Neural cell (in vitro differentiated cells): Measurements from ENCODE around the gene CD72. TPM values are rescaled to one million over a fixed set of nuclear protein-coding genes. Genes with fewer than 3 reads are reported as not detected.

Experiments used
- H2AFZ ChIP-seq: fragments of 200-600, 300-800 bp; sonication (generic), shearing (Covaris generic); 2 replicates; pipeline ENCODE4 v1.6.0; 2014; ENCODE audit warnings: low read depth, mild to moderate bottlenecking, antibody characterized with exemption, low read length, moderate library complexity
- H3F3A ChIP-seq: fragments of 200-600 bp; shearing (Covaris generic); 2 replicates; pipeline ENCODE4 v1.6.1; 2016; ENCODE audit warnings: mild to moderate bottlenecking, moderate library complexity, mixed read lengths, antibody characterized with exemption, low read length; ENCODE audit not compliant: insufficient read depth, poor library complexity, severe bottlenecking
- H3K27ac ChIP-seq: fragments of 200-600, 300-800 bp; sonication (generic), shearing (Covaris generic); 2 replicates; pipeline ENCODE4 v1.5.1; 2014; ENCODE audit warnings: mild to moderate bottlenecking, low read length, moderate library complexity
- H3K27me3 ChIP-seq: fragments of 300-800, 200-600 bp; sonication (generic), shearing (Covaris generic); 2 replicates; pipeline ENCODE4 v1.6.0; 2014; ENCODE audit warnings: mild to moderate bottlenecking, low read depth, low read length, moderate library complexity; ENCODE audit not compliant: insufficient read depth
- H3K36me3 ChIP-seq: fragments of 300-800, 200-600 bp; sonication (generic), shearing (Covaris generic); 2 replicates; pipeline ENCODE4 v1.5.1; 2014; ENCODE audit warnings: mild to moderate bottlenecking, antibody characterized with exemption, low read length, moderate library complexity; ENCODE audit not compliant: insufficient read depth
- H3K4me2 ChIP-seq: fragments of 300-800, 200-600 bp; sonication (generic), shearing (Covaris generic); 2 replicates; pipeline ENCODE4 v1.6.0; 2014; ENCODE audit warnings: mild to moderate bottlenecking, low read length
- H3K4me3 ChIP-seq: fragments of 300-800, 200-600 bp; sonication (generic), shearing (Covaris generic); 2 replicates; pipeline ENCODE4 v1.5.1; 2014; ENCODE audit warnings: mild to moderate bottlenecking, low read length, moderate library complexity
- H3K79me2 ChIP-seq: fragments of 200-600 bp; shearing (Covaris generic); replicated peaks from 2 replicates; pipeline ENCODE4 v1.6.0; 2014; ENCODE audit warnings: mild to moderate bottlenecking, low read length, moderate library complexity; ENCODE audit not compliant: insufficient read depth
- H3K9ac ChIP-seq: fragments of 300-800, 200-600 bp; sonication (generic), shearing (Covaris generic); 2 replicates; pipeline ENCODE4 v1.6.1; 2016; ENCODE audit warnings: mild to moderate bottlenecking, low read length, mixed read lengths
- H3K9me2 ChIP-seq: fragments of 200-600 bp; shearing (Covaris generic); 2 replicates; pipeline ENCODE4 v1.6.1; 2016; ENCODE audit warnings: mild to moderate bottlenecking, low read length, mixed read lengths; ENCODE audit not compliant: insufficient read depth
- H3K9me3 ChIP-seq: fragments of 200-600, 300-800 bp; sonication (generic), shearing (Covaris generic); 2 replicates; pipeline ENCODE4 v1.6.1; 2016; ENCODE audit warnings: mild to moderate bottlenecking, mixed run types, low read length, moderate library complexity, mixed read lengths
- H4K20me1 ChIP-seq: fragments of 200-600 bp; shearing (Covaris generic); 2 replicates; pipeline ENCODE4 v1.6.1; 2016; ENCODE audit warnings: mild to moderate bottlenecking, mixed run types; ENCODE audit not compliant: insufficient read depth
- CTCF ChIP-seq: fragments of 450-650 bp; IDR thresholded peaks from 2 replicates; pipeline ENCODE4 v1.5.1; 2014; ENCODE audit warnings: antibody characterized with exemption, mild to moderate bottlenecking, moderate library complexity; ENCODE audit not compliant: poor library complexity, severe bottlenecking
- EP300 ChIP-seq: fragments of 450-650 bp; conservative IDR thresholded peaks from 2 replicates; pipeline ENCODE4 v1.6.1; 2014; ENCODE audit warnings: antibody characterized with exemption, mild to moderate bottlenecking, moderate library complexity; ENCODE audit not compliant: poor library complexity, severe bottlenecking
- EZH2 ChIP-seq: fragments of 200-600, 300-800 bp; shearing (Covaris generic), sonication (generic); IDR thresholded peaks from 2 replicates; pipeline ENCODE4 v1.6.1; 2014; ENCODE audit warnings: antibody characterized with exemption, low read length, borderline replicate concordance, mild to moderate bottlenecking; ENCODE audit not compliant: insufficient read depth, poor library complexity, severe bottlenecking
- MXI1 ChIP-seq: fragments of 450-650 bp; conservative IDR thresholded peaks from 2 replicates; pipeline ENCODE4 v1.6.1; 2014; ENCODE audit warnings: antibody characterized with exemption, mild to moderate bottlenecking; ENCODE audit not compliant: poor library complexity, severe bottlenecking
- POLR2AphosphoS5 ChIP-seq: IDR thresholded peaks from 2 replicates; pipeline ENCODE4 v1.6.1; 2012
- RAD21 ChIP-seq: fragments of 450-650 bp; conservative IDR thresholded peaks from 2 replicates; pipeline ENCODE4 v1.6.1; 2014; ENCODE audit warnings: antibody characterized with exemption, mild to moderate bottlenecking, moderate library complexity
- REST ChIP-seq: IDR thresholded peaks from 2 replicates; pipeline ENCODE4 v1.6.1; 2012; ENCODE audit warnings: borderline replicate concordance
- SMC3 ChIP-seq: fragments of 450-650 bp; conservative IDR thresholded peaks from 2 replicates; pipeline ENCODE4 v1.6.1; 2014; ENCODE audit warnings: antibody characterized with exemption, mild to moderate bottlenecking, moderate library complexity; ENCODE audit not compliant: poor library complexity
- TAF1 ChIP-seq: IDR thresholded peaks from 2 replicates; pipeline ENCODE4 v1.6.1; 2012; ENCODE audit warnings: low read depth
- polyA plus RNA-seq: library from polyadenylated mRNA; depleted of rRNA; stranded (reverse); fragments of >200 nt; gene quantifications from 2 replicates; pipeline ENCODE4 v1.2.3, GENCODE V29; 2014

The CD72 gene
- polyA plus RNA-seq, 1 donor from 2014 or later, result not detected

DNA sequence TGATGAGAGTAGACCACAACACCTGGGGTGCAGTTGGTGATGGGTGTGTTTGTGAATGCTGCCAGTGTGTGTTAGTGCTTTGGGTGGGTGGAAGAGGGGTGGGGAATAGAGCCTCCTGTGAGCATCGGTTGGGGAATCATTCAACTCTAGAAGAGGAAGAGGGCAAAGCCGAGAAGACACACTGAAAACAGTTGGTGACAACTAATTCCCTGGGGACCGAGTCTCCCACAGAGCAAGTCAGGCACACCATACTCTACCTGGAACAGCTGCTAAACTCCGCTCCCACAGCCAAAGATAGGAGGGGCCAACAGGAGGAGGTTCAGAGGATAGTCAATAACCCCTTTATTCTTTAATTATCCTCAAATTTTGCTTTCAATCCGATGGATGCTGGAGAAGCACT is 48.3 kb upstream of the CD72 start:
- no peaks in the 10 kb centered on the region for H3K36me3 ChIP-seq
- H3K9ac ChIP-seq, result no peak overlapping the region
- no peaks in the 10 kb centered on the region for H3K9me2 ChIP-seq
- no peaks in the 10 kb centered on the region for H3K27me3 ChIP-seq
- no peak overlapping the region for H3K4me3 ChIP-seq
- H3K9me3 ChIP-seq, result no peaks in the 10 kb centered on the region
- TF ChIP-seq EP300, result no peak
- TF ChIP-seq CTCF, result no peak
- no peak for TF ChIP-seq SMC3
- no peak overlapping the region for H3K4me2 ChIP-seq
- H2AFZ ChIP-seq, result no peak overlapping the region
- H4K20me1 ChIP-seq, result no peaks in the 10 kb centered on the region
- H3K79me2 ChIP-seq, result no peaks in the 10 kb centered on the region
- no peak overlapping the region for H3K27ac ChIP-seq
- no peaks in the 10 kb centered on the region for H3F3A ChIP-seq

GRCh38 chr9:35666045-35666444 is 47.8 kb upstream of the CD72 start:
- Histone ChIP-seq H3K9ac (no peak overlapping the region), H3K9me3 (no peaks in the 10 kb centered on the region), H3K9me2 (no peaks in the 10 kb centered on the region), H3K27me3 (no peaks in the 10 kb centered on the region), H3K4me2 (no peak overlapping the region), H4K20me1 (no peaks in the 10 kb centered on the region), H3F3A (no peaks in the 10 kb centered on the region), H3K36me3 (peaks cover 2% of the 10 kb centered on the region), H3K27ac (no peak overlapping the region), H3K79me2 (no peaks in the 10 kb centered on the region), H3K4me3 (no peak overlapping the region), H2AFZ (no peak overlapping the region)
- no peak for TF ChIP-seq RAD21
- TF ChIP-seq EZH2, result no peak
- no peak for TF ChIP-seq TAF1
- no peak for TF ChIP-seq POLR2AphosphoS5
- no peak for TF ChIP-seq EP300
- no peak for TF ChIP-seq MXI1
- no peak for TF ChIP-seq REST
- TF ChIP-seq SMC3, result no peak
- no peak for TF ChIP-seq CTCF
